ENCODE results near the gene SH3RF3. TPM values are rescaled to one million over a fixed set of nuclear protein-coding genes. Genes with fewer than 3 reads are reported as not detected.

SH3RF3 gene
- total RNA-seq, 1 experiment from 2014 or later: 21.7 TPM

GRCh38 chr2:109102588-109103233 is 26.3 kb upstream of the SH3RF3 start:
- H3K4me1 Mint-ChIP-seq (ENCODE audit: insufficient read depth, unreplicated experiment): peaks cover 18% of the 10 kb centered on the region
- ChIA-PET POLR2A (no interaction called here), CTCF (interaction anchor here (0.9 kb wide), 1 partner anchor 9 kb away, joined by 3 read pairs; no protein-coding TSS in a partner anchor)
- H3K27me3 Mint-ChIP-seq (ENCODE audit: insufficient read depth, unreplicated experiment): peaks cover 12% of the 10 kb centered on the region
- no peak overlapping the region for H3K27ac Mint-ChIP-seq (ENCODE audit: low read depth, unreplicated experiment)
- no peak for TF ChIP-seq CTCF (IDR thresholded peaks at IDR 0.05; ENCODE audit: unreplicated experiment)
- H3K9me3 Mint-ChIP-seq (ENCODE audit: unreplicated experiment): no peaks in the 10 kb centered on the region
- no peak for DNase-seq (ENCODE audit: unreplicated experiment)
- H3K4me3 Mint-ChIP-seq (ENCODE audit: unreplicated experiment): no peak overlapping the region
- no TSS peak for BruUV-seq (replicated peaks)
- intact Hi-C loops (cut with micrococcal nuclease): no loop called here
- H3K36me3 Mint-ChIP-seq (ENCODE audit: insufficient read depth, unreplicated experiment): peaks cover 4% of the 10 kb centered on the region

GRCh38 chr2:109105113-109105512 is 23.9 kb upstream of the SH3RF3 start:
- no peak overlapping the region for H3K4me3 Mint-ChIP-seq (ENCODE audit: unreplicated experiment)
- POLR2A ChIA-PET: no interaction called here
- H3K9me3 Mint-ChIP-seq (ENCODE audit: unreplicated experiment): no peaks in the 10 kb centered on the region
- H3K4me1 Mint-ChIP-seq (ENCODE audit: insufficient read depth, unreplicated experiment): peaks cover 14% of the 10 kb centered on the region
- H3K27ac Mint-ChIP-seq (ENCODE audit: low read depth, unreplicated experiment): no peak overlapping the region
- no peak for TF ChIP-seq CTCF (IDR thresholded peaks at IDR 0.05; ENCODE audit: unreplicated experiment)
- CTCF ChIA-PET: interaction anchor here (0.7 kb wide), 1 partner anchor 93 kb away, joined by 3 read pairs; no protein-coding TSS in a partner anchor
- H3K36me3 Mint-ChIP-seq (ENCODE audit: insufficient read depth, unreplicated experiment): peaks cover 4% of the 10 kb centered on the region
- no TSS peak for BruUV-seq (replicated peaks)
- intact Hi-C loops (cut with micrococcal nuclease): no loop called here
- H3K27me3 Mint-ChIP-seq (ENCODE audit: insufficient read depth, unreplicated experiment): peaks cover 12% of the 10 kb centered on the region
- no peak for DNase-seq (ENCODE audit: unreplicated experiment)

- Mint-ChIP-seq H3K9me3 (ENCODE audit: unreplicated experiment) (no peaks in the 10 kb centered on the region), H3K36me3 (ENCODE audit: insufficient read depth, unreplicated experiment) (peaks cover 4% of the 10 kb centered on the region), H3K27ac (ENCODE audit: low read depth, unreplicated experiment) (no peak overlapping the region), H3K4me1 (ENCODE audit: insufficient read depth, unreplicated experiment) (peaks cover 6% of the 10 kb centered on the region), H3K27me3 (ENCODE audit: insufficient read depth, unreplicated experiment) (no peaks in the 10 kb centered on the region), H3K4me3 (ENCODE audit: unreplicated experiment) (no peak overlapping the region)
- CTCF ChIA-PET: no interaction called here
- intact Hi-C loops (cut with micrococcal nuclease): no loop called here
- no TSS peak for BruUV-seq (replicated peaks)
- TF ChIP-seq CTCF (IDR thresholded peaks at IDR 0.05; ENCODE audit: unreplicated experiment): no peak
- POLR2A ChIA-PET: no interaction called here
- no peak for DNase-seq (ENCODE audit: unreplicated experiment)
These were observed 20.3 kb upstream of the SH3RF3 start for GRCh38 chr2:109108740-109109139.

- Mint-ChIP-seq H3K27me3 (ENCODE audit: insufficient read depth, unreplicated experiment) (peaks cover 4% of the 10 kb centered on the region), H3K27ac (ENCODE audit: low read depth, unreplicated experiment) (no peak overlapping the region), H3K36me3 (ENCODE audit: insufficient read depth, unreplicated experiment) (peaks cover 4% of the 10 kb centered on the region), H3K4me1 (ENCODE audit: insufficient read depth, unreplicated experiment) (peaks cover 6% of the 10 kb centered on the region), H3K4me3 (ENCODE audit: unreplicated experiment) (no peak overlapping the region), H3K9me3 (ENCODE audit: unreplicated experiment) (no peaks in the 10 kb centered on the region)
- BruUV-seq (replicated peaks): no TSS peak
- POLR2A ChIA-PET: no interaction called here
- no peak for TF ChIP-seq CTCF (IDR thresholded peaks at IDR 0.05; ENCODE audit: unreplicated experiment)
- CTCF ChIA-PET: no interaction called here
- intact Hi-C loops (cut with micrococcal nuclease): no loop called here
- no peak for DNase-seq (ENCODE audit: unreplicated experiment)
These were observed 19.7 kb upstream of the SH3RF3 start for GRCh38 chr2:109109342-109109741.
